Upper lobe of left lung (tissue), 6 donors: ENCODE results near the gene ZNF91. TPM values are rescaled to one million over a fixed set of nuclear protein-coding genes. Genes with fewer than 3 reads are reported as not detected.
"Not testable (repeated sequence)": the region's sequence is repeated elsewhere in the genome, so short reads cannot be mapped to it uniquely, and the experiment has no call there.

Experiments
- ATAC-seq, 2 donors: fragments of 200-7000 bp; cut with Tn5 transposase; one replicate each; pipeline ENCODE4 v1.9.1; 2022; ENCODE audit warnings: mild to moderate bottlenecking in 2 of 2, moderate library complexity in 2 of 2; ENCODE audit not compliant: low FRiP score in 2 of 2
- DNase-seq, 2 donors: peaks; one replicate each; pipeline ENCODE4 v3.0.0-alpha.2; 2019 to 2020
- H3K27ac ChIP-seq, 4 donors: fragments of 200-600 bp; sonication (generic); one replicate each; pipeline ENCODE4 v1.5.1; 2016 to 2019
- H3K27me3 ChIP-seq, 4 donors: fragments of 200-600 bp; sonication (generic); one replicate each; pipeline ENCODE4 v1.5.1; 2017 to 2019
- H3K36me3 ChIP-seq, 4 donors: fragments of 200-600 bp; sonication (generic); one replicate each; pipeline ENCODE4 v1.5.1; 2016 to 2019
- H3K4me1 ChIP-seq, 4 donors: fragments of 200-600 bp; sonication (generic); one replicate each; pipeline ENCODE4 v1.5.1; 2018 to 2019
- H3K4me3 ChIP-seq, 4 donors: fragments of 200-600 bp; sonication (generic); one replicate each; pipeline ENCODE4 v1.5.1; 2017 to 2019; ENCODE audit warnings: mild to moderate bottlenecking in 2 of 4, moderate library complexity in 1 of 4
- H3K9me3 ChIP-seq, 4 donors: fragments of 200-600 bp; sonication (generic); one replicate each; pipeline ENCODE4 v1.5.1; 2018 to 2019
- EP300 ChIP-seq, 4 donors: sonication (generic); formaldehyde crosslinking; IDR thresholded peaks; one replicate each; pipeline ENCODE4 v1.5.1; 2017; ENCODE audit warnings: antibody characterized with exemption in 4 of 4, control low read depth in 2 of 4
- POLR2A ChIP-seq, 4 donors: fragments of 450-650 bp; IDR thresholded peaks; one replicate each; pipeline ENCODE4 v1.5.1; 2016 to 2017; ENCODE audit warnings: antibody characterized with exemption in 4 of 4, mild to moderate bottlenecking in 2 of 4
- POLR2AphosphoS5 ChIP-seq, 2 donors: sonication (generic); formaldehyde crosslinking; IDR thresholded peaks; one replicate each; pipeline ENCODE4 v1.5.1; 2017; ENCODE audit warnings: antibody characterized with exemption in 2 of 2
- WGBS, 2 donors: methylation state at CpG; one replicate each; pipeline ENCODE4 v1.1.5; 2017 to 2018; 5-methylcytosine and 5-hydroxymethylcytosine counted together
- small RNA-seq, 4 donors: library from RNA; depleted of rRNA; stranded (forward); fragments of <200 nt; gene quantifications; one replicate each; pipeline ENCODE3, GENCODE V24; 2016
- total RNA-seq, 6 donors: library from RNA; depleted of rRNA in 4 of 6; stranded (reverse); fragments of >200 nt in 4 of 6; gene quantifications; one replicate each; pipeline versions ENCODE4 v1.1.0 to v1.2.1, GENCODE V29; 2016 to 2021
- TF ChIP-seq, protein P1 (sequence below), 6 experiments: fragments of 450-650 bp in 4 of 6; fragments of 200-600 bp in 2 of 6; sonication (generic) in 2 of 6; IDR thresholded peaks; one replicate each; pipeline ENCODE4 v1.5.1; 2016 to 2019; ENCODE audit warnings: antibody characterized with exemption in 6 of 6
- donor health status: DM: no; HTN: no; CAD: no; lungs with moderate emphysema.
- donor health status: DM: no; HTN: yes; CAD: no; lungs with severe emphysema.

Gene ZNF91
- total RNA-seq, 6 donors from 2014 or later: 37.2 to 134 (median 53.9) TPM

DNA sequence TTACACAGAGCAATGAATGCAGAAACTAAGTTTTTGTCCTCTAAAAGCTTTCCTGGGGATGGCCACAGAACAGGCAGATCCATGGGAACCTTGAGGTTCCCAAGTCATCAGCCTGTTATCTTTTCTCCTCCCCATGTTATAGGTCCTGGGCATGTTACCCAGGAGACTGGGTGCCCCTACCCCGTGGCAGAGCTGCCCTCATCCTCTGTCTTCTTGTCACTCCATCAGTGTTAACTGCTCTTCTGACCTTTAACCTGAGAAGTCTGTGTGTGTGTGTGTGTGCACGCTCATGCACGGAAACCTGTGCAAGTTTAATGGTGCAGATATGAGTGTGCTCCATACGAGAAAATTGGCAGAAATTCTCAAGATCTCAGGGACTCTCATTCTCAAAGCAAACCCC lies 101.1 kb downstream of the ZNF91 start:
- WGBS, 2 donors: 78 to 84% methylated on average over 4 of the region's 4 CpGs
- H3K27me3 ChIP-seq: no peaks in the 10 kb centered on the region
- H3K4me1 ChIP-seq: no peaks in the 10 kb centered on the region
- no peak overlapping the region for H3K27ac ChIP-seq
- ATAC-seq (no peak), DNase-seq (no peak)
- no peak for TF ChIP-seq EP300 (IDR thresholded peaks at IDR 0.05)
- TF ChIP-seq, protein P1, sequence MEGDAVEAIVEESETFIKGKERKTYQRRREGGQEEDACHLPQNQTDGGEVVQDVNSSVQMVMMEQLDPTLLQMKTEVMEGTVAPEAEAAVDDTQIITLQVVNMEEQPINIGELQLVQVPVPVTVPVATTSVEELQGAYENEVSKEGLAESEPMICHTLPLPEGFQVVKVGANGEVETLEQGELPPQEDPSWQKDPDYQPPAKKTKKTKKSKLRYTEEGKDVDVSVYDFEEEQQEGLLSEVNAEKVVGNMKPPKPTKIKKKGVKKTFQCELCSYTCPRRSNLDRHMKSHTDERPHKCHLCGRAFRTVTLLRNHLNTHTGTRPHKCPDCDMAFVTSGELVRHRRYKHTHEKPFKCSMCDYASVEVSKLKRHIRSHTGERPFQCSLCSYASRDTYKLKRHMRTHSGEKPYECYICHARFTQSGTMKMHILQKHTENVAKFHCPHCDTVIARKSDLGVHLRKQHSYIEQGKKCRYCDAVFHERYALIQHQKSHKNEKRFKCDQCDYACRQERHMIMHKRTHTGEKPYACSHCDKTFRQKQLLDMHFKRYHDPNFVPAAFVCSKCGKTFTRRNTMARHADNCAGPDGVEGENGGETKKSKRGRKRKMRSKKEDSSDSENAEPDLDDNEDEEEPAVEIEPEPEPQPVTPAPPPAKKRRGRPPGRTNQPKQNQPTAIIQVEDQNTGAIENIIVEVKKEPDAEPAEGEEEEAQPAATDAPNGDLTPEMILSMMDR (IDR thresholded peaks at IDR 0.05): no peak
- TF ChIP-seq POLR2AphosphoS5 (IDR thresholded peaks at IDR 0.05): no peak
- TF ChIP-seq POLR2A (IDR thresholded peaks at IDR 0.05): no peak
- no peak overlapping the region for H3K4me3 ChIP-seq
- H3K36me3 ChIP-seq: no peaks in the 10 kb centered on the region
- H3K9me3 ChIP-seq: peaks cover 0 to 5% (median under 1%) of the 10 kb centered on the region in 4 donors

DNA sequence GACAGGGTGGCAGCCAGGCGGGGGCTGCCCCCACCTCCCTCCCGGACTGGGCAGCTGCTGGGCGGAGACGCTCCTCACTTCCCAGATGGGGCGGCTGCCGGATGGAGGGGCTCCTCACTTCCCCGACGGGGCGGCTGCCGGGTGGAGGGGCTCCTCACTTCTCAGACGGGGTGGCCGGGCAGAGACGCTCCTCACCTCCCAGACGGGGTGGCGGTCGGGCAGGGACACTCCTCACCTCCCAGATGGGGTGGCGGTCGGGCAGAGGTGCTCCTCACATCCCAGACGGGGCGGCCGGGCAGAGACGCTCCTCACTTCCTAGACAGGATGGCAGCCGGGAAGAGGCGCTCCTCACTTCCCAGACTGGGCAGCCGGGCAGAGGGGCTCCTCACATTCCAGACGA lies 105.3 kb downstream of the ZNF91 start:
- WGBS, 2 donors: 97% methylated on average over 12 of the region's 26 CpGs; no CpG with 5 or more reads in 1 of the 2 donors
- H3K27me3 ChIP-seq, H3K9me3 ChIP-seq, H3K4me3 ChIP-seq, H3K4me1 ChIP-seq, ATAC-seq, H3K27ac ChIP-seq, H3K36me3 ChIP-seq: not testable (repeated sequence)
- peak in 1 of 2 donors; percentile 65 for DNase-seq

Small RNAs within 50 kb of the gene (small RNA-seq; reads per million reads assigned to genes)
- gene VN1R91P: 0 reads per million in 4 donors

Other genes starting within 250 kb of the ZNF91 start
- gene ZNF724, start 145.1 kb downstream of the ZNF91 start, total RNA-seq: 1 to 10 TPM; 1.1 to 5.2 (median 2.3) TPM